ENCODE results near the gene UEVLD.

The UEVLD gene

DNA sequence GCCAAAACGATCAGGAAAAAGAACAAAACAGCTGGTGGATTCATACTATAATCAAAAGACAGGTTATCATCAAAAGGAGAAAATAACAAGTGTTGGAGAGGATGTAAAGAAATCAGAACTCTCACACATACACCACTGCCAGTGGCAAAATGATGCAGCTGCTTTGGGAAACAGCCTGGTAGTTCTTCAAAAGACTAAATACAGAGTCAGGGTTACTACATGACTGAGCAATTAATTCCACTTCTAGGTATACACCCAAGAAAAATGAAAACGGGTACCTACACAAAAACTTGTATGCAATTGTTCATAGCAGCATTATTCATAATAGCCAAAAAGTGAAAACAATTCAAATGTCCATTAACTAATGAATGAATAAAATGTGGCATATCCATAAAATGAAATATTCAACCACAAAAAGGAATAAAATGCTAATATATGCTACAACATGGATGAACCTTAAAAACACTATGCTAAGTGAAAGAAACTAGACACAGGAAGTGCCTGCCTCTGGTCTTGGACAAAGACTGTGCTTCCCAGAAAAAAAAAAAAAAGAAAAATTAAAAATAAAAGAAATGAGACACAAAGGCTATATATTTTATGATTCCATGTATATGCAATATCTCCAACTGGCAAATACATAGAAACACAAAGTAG lies 8.3 kb downstream of the UEVLD start:
- no peak for FAIRE-seq

DNA sequence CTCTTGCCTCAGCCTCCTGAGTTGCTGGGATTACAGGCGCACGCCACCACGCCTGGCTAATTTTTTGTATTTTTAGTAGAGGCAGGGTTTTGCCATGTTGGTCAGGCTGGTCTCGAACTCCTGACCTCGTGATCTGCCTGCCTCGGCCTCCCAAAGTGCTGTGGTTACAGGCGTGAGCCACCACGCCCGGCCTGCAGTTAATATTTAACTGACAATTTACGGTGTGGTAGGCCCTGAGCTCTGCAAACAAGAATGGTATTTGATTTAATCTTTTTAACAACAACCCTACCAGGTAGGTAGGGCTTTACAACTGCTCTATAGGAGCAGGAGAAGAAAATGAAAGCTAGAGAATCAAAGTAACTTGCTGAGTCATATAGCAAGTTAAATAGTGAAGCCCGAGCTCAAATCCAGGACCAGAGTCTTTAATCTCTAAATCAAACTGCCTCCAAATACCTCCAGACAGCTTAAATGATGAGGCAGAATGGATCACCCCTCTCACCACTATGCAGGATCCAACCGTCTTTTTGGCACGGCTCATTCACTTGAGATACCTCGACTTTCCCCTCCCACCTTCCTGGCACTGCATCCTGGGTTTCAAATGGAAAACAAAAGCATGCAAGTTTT lies 9.4 kb downstream of the UEVLD start:
- FAIRE-seq, result no peak

DNA sequence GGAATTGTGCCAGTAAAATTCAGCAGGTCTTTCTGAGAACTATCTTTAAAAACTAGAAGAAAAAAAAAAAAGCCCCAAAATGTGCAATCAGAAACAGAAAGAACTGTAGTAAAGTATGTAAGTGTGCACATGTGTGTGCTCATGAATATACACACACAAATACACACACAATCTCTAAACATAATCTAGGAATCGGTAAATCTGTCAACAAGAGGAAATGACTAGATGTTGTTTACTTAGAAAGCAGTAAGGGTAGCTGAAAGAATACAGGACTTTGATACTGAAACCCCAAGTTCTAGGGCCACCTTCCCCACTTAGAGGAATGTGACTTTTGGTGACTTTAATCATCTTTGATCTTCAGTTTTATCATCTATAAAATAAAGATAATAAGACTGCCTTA lies 13.2 kb downstream of the UEVLD start:
- no peak for FAIRE-seq

DNA sequence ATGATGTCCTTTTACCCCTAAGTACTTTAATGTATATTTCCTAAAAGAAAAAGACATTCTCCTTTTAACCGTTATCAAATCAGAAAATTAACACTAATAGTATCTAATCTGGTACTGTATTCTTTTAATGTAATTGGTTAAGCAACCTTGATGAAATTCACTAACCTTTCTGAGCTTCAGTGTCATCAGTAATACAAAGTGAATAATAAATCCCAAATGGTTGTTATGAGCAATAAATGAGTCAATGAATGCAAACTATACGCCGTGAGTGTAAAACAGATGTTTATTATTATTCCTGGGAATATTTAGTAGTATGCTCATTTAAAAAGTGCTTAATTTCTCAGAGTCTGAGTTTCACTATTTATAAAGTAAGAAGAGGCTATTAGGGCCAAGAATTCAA lies 21.5 kb downstream of the UEVLD start:
- FAIRE-seq, result no peak

DNA sequence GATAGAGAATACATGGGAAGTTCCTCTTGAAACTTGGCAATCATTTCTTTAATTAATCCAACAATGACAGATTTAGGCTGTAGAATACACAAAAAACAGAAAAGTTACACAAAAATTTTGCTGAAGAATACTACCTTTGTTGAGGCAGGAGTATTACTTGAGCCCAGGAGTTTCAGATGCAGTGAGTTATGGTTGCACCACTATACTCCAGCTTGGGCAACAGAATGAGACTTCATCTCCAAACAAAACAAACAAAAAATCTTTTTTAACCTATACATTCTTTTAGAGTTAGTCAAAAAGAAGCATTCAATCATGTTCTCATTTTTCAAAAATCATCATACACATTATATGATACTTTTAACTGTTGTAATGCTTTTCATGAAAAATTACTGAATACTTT lies 22.1 kb downstream of the UEVLD start:
- FAIRE-seq, result no peak

DNA sequence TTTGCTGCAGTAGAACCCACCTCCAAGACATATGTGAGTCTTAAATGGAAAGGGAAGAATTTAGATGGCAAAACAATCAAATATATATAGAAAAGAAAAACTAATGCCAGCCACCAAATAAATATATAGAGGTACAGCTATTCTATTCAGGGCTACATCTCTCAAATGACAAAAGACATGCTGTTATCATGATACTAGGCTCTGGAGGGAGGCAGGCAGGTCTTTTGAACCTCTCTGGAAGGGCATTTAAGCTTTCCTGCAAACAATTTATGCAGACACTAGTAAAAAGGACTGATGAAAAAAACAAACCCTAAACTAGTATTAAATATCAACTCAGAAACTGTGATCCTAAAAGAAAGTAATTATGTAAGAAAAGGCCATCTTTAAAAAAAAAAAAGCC lies 24.4 kb downstream of the UEVLD start:
- no peak for FAIRE-seq

DNA sequence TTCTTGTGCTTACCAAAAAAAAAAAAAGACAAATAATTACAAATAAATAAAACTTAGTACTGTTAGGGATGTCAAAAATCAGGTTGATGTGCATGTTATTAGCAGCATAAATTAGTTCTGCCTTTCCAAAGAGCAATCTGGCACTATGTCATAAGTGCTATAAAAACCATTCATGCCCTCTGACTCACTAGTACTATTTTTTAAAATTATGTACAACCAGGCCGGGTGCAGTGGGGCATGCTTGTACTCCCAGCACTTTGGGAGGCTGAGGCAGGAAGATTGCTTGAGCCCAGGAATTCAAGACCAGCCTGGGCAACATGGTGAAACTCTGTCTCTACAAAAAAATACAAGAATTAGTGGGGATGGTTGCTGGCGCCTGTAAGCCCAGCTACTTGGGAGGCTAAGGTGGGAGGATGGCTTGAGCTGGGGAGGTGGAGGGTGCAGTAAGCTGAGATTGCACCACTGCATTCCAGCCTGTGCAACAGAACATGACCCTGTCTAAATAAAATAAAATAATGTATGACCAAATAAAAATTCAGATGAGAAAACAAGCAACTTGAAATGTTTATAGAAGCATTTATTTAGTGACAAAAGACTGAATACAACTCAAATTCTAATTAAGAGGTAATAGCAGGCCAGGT lies 25.3 kb downstream of the UEVLD start:
- no peak for FAIRE-seq

DNA sequence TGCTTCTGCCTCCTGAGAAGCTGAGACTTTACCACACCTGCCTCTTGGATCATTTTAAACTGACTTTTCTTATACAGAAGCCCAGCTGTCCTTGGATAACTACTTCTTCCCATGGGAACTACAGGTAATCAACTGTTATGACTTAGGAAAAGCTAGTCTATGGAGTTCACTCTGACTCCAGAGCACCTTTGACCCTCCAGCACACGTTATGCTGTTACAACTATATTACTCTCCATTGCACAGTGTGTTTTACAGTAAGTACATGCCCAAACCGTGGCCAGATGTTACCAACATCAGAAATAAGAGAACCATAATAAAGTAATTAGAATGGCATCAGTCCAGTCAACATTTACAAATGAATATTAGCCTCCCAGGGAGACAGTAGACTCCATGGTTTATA lies 40.5 kb downstream of the UEVLD start:
- no peak for FAIRE-seq

DNA sequence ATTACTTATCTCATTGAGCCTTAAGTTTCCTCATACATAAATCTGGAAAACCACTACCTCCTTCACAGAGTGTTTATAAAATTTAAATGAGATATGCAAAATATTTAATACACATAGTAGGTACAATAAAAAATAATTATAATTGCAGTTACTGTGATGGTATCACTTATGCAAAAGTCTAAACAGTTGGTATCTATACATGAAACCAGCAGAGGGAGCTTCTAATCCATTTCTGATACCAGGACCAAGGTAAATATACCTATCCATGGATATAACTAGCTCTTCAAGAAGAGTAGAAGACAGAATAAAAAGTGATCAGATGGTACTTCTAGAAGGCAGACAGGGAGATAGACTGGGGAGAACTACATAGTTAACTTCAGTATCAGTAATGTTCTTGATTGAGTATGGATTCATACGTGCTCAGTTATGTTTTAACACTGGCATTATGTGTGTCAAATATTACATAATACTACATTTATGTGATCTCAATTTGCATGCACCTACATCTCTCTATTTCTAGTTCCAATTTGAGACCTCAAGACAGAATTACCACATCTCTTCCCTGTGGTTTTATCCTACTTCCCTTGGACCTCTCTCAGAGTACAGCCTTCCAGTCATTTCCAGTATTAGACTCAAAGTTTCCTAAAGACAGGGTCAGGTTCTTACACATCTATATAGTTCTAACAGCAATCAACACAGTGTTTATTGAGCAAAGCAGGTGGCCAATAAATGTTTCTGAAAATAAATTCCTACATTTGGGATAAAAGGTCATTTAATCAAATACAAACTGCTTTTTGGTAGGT lies 48.1 kb downstream of the UEVLD start:
- FAIRE-seq, result peak; percentile 69

DNA sequence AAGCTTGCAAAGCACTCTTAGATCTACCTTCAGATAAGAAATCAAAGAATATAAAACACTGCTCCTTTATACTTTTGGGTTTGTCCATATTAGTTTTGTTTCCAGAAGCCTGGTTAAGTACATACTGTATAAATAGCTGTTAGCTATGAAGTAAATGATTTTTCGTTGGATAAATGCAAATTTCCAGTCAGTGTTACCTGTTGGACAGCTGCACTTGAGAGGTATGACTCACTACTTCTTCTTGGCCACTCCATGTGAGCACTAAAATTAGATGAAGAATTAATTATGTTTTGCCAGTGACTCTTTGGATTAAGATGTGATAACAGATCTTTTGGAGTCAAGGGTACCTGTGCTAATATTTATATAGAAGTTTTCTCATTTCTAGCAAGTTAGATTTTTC lies 52.3 kb downstream of the UEVLD start:
- no peak for FAIRE-seq

DNA sequence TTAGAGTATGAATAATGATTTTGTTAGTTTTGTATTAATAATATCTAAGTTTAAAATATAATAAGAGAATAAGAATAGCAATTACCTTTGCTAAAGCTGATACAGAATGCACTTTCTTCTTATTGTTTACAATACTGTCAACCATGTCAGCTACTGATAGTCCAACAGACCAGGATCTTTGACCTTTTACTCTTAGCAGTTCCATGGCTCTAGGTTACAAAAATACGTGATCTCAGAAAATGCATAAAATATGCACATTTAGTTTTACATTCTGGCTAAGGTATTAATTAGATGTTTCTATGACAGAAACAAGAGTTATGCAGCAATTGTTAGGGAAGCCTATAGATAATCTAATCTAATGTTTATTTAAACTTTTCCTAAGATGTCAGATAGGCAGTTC lies 54.3 kb downstream of the UEVLD start:
- FAIRE-seq, result no peak

DNA sequence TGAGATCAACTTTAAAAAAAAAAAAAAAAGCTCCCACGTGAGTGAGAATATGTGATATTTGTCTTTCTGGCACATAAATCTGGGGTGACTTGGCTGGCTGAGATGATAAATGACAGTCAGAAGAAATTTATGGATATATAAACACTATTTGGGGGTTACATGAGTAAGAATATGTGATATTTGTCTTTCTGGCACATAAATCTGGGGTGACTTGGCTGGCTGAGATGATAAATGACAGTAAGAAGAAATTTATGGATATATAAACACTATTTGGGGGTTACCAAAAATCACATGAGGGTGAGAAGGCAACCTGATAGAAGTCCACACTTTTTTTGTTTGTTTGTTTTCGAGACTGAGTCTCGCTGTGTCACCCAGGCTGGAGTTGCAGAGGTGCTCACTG lies 55.2 kb downstream of the UEVLD start:
- no peak for FAIRE-seq

DNA sequence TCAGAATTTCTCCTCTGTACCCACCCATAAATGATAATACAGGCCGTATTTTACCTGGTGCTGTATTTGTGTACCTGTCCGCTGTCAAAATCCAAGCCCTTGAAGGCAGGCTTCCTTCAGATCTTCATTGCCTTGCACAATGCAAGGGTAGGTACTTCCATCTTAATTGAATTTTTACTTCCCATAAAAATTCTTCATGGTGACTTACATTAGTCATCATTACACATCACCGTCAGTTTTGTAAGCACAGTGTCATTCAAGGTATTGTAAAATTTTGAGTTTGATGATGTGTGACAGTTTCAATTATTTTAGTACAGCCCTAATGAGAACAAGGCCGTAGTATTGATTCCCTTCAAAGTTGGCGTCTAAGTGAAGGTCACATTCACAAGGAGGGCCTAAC lies 61.0 kb downstream of the UEVLD start:
- FAIRE-seq, result no peak

DNA sequence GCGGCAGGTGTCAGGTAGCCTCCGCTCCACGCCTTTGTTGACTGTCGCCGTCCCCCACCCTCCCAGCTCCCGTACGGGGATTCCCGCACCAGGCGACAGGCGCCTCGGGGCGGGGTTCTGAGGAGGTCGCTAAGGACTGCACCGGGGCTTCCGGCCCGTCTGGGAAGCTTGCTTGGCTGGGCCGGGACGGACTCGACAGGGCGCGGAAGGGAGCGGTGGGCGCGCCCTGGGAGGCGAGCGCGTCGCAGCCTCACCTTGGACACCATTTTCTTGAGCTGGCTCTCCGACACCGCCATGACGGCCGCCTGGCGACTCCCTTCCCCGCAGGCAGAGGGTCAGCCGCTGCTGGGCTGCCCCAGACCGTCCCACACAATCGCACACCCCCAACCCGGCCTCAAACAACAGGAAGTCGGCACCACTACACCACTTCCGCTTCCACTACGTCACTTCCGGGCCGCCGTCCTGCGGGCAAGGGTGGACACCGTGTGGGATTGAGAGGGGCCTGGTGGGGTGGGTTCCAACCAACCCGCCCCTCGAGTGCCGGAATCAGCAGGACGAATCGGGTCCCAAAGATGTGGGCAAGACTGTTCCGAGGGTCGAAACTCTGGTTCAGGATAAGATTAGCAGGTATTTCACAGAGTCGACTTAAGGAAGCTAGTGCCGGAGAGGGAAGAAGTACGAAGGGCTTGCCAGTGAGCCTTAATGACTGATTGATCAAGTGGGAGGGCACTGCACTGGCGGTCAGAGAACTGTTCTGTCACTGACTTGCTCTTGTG lies 61.8 kb downstream of the UEVLD start, which contains the start of gene TSG101:
TSG101 (minus strand) TSS at position 422 of the 776 bp plus-strand sequence; CDS start at position 296, 126 bp downstream.
- no peak for FAIRE-seq

DNA sequence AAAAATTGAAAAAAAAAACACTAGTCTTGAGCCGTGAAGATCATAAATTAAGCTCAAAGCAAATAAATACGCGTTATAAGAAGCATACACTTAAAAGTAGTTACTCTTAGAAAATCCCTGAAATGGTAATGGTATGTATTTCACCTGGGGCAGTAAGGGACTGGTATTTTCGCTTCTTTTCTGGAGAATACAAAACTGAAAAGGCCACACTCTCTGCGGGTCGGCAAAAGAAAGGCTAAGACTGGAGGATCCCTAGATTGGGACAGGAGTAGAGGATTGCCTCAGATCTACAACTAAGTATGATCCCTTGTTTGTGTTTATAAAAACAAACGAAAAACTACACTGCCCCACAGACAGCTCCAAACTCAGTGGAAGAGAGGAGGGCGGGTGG lies 62.4 kb downstream of the UEVLD start:
- no peak for FAIRE-seq

DNA sequence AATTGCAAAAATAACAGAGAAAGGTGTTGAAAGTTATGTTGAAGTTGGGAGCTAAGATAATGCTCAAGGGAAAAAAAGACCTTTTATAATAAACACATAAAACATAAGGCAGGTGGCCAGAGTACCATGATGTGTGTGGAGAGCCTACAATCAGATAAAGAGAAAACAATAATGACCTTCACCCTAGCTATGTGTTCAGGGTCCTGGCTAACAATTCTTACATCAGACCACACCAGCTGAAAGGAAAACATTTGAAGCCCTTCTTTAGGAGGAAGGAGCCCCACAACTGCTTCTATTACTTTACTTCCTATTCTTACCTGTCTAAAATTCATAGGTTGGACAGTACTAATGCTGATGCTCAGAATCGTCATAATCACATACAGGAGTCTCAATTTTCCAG lies 64.3 kb downstream of the UEVLD start:
- FAIRE-seq, result no peak

DNA sequence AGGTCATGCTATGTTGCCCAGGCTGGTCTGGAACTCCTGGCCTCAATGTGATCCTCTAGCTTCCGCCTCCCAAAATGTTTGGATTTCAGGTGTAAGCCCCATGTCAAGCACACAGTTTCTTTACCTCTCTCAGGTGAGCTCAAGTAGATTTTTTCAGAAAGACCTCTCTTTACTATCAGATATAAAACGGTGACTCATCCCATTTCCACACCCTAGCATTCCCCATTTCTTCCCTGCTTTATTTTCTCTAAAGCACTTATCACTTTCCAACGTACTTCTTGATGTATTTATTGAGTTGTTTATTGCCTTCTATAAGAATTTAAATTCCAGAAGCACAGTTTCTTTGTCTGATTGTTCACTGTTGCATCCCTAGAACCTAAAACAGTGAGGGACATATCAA lies 65.5 kb downstream of the UEVLD start:
- FAIRE-seq, result no peak

DNA sequence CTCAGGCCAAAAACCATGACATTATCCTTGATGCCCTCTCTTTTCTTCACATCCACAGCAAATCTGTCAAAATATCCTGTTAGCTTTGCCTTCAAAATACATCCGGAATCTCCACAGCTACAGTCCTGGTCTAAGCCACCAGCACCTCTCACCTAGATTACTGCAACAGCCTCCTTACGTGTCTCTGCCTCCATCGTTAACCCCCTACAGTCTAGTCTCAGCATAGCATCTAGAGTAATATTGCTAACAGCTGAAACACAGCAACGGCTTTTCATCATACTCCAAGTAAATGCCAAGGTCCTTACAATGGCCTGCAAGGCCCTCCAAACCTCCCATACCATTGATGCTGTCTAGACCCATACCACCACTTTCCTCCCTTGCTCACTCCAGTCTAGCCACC lies 66.1 kb downstream of the UEVLD start:
- FAIRE-seq, result no peak

DNA sequence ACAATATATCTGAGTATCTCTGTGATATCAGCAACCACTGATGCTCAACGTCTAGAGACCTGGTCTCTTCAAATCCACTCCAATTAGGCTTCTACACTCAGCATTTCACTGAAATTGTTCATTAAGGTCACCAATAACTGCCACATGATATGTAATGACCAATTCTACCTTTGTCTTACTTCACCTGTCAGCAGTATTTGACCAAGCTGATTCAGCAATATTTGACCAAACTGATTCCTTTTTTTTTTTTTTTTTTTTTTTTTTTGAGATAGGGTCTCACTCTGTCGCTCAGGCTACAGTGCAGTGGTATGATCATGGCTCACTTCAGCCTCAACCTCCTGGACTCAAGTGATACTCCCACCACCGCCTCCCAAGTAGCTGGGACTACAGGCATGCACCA lies 67.4 kb downstream of the UEVLD start:
- no peak for FAIRE-seq

DNA sequence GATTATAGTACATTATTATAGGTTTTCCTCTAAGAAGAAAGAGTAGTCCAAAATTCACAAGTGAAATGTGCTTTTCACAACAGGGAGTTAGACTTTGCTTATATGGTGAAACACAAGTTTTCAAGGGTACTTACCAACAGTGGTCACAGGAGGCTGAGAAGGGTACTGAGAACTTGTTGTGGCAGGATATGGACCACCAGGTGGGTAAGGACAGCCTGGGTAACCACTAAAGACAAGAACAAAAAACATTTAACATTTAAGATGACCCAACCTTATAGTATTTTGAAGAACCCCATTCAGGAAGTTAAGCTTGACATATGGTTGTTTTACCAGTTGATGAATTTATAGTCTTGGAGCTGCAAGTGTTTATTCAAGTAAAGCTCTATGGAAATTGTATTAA lies 86.2 kb downstream of the UEVLD start:
- FAIRE-seq, result no peak

DNA sequence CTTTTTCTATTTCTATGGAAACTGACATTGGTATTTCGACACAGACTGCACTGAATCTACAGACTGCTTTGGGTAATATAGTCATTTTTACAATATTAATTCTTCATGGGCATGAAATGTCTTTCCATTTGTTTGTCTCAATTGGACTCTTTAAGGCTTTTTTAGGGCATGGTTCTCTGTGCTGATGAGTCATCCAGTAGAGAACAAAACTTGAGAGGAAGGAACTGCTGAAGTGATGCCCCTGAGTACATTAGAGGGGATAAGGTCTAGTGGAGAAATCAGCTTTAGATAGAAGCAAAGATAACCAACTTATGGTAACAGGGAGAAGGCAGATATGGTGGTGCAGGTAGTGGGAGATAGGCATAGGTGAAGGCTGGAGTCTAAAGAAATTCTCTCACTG lies 86.9 kb downstream of the UEVLD start:
- no peak for FAIRE-seq

DNA sequence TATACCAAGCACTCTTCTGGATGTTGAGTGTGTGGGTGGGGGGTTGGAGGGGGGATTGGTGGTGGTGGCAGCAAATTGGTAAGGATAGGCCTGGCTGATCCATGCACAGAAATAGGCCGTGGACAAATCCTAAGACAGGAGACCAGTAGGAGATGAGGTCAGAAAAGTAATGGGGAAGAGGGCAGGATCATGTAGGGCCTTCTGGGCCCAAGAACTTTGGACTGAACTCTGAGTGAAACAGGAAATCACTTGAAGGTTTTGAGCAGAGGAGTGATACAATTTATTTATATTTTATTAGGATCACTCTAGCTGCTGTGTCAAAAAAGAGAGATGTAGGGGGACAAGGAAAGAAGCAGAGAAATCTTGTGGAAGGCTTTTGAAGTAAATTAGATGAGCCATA lies 90.5 kb downstream of the UEVLD start:
- FAIRE-seq, result no peak

DNA sequence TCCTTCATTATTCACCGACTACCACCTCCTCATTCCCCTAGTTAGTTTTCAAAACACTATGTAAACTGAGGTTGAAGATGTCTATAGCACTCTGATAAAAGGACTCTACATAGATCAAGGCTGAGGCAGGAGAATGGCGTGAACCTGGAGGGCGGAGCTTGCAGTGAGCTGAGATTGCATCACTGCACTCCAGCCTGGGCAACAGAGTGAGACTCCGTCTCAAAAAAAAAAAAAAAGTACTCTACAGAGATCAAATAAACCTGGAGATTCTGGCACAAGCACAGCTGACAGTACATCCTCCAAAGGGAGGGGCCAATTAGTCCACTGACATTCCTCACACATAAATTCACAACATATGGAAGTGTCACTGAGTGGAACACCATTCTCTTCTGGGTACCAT lies 92.8 kb downstream of the UEVLD start:
- FAIRE-seq, result no peak
